Right lobe of liver (tissue), 4 donors: ENCODE data around the gene SUPT16H.

Experiments
- POLR2A ChIP-seq: fragments of 450-650 bp; IDR thresholded peaks from one replicate; pipeline ENCODE4 v1.6.1; 2017; ENCODE audit warnings: antibody characterized with exemption, mild to moderate bottlenecking
- TF ChIP-seq, protein P1 (sequence below), 4 donors: fragments of 200-600 bp in 3 of 4; fragments of 450-650 bp in 1 of 4; IDR thresholded peaks; one replicate each; pipeline versions ENCODE4 v1.5.1 to v1.8.0; 2016 to 2022; ENCODE audit warnings: antibody characterized with exemption in 4 of 4, mild to moderate bottlenecking in 2 of 4
- donor health status: DM: no; HTN: no; CAD: no.
- donor health status: DM: no; HTN: no; CAD: no.
- donor health status: DM: no; HTN: yes; CAD: no.

DNA sequence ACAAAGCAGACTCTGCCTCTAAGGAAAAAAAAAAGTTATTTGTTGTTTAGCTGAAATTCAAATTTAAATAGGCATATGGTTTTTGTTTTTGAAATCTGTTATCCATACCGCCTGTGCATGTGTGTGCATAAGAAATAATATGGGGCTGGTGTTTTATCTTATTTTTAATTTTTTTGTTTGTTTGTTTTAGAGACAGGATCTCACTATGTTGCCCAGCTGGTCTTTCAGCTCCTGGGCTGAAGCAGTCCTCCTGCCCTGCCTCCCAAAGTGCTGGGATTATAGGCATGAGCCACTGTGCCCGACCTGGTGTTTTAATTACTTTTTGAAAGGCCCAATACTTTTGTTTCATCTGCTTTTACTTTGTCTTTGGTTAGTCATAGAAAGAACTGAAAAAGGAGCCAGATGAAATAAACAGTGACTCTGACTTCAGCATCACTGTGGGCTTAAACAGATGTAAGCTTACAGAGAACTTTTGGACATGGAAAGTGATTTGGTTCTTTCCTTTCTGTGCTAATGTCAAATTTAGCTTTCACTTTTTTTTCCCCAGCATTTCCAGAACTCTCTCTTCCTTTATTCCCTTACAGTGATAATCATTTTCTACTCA lies 37.2 kb downstream of the SUPT16H start:
- TF ChIP-seq, protein P1, sequence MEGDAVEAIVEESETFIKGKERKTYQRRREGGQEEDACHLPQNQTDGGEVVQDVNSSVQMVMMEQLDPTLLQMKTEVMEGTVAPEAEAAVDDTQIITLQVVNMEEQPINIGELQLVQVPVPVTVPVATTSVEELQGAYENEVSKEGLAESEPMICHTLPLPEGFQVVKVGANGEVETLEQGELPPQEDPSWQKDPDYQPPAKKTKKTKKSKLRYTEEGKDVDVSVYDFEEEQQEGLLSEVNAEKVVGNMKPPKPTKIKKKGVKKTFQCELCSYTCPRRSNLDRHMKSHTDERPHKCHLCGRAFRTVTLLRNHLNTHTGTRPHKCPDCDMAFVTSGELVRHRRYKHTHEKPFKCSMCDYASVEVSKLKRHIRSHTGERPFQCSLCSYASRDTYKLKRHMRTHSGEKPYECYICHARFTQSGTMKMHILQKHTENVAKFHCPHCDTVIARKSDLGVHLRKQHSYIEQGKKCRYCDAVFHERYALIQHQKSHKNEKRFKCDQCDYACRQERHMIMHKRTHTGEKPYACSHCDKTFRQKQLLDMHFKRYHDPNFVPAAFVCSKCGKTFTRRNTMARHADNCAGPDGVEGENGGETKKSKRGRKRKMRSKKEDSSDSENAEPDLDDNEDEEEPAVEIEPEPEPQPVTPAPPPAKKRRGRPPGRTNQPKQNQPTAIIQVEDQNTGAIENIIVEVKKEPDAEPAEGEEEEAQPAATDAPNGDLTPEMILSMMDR (IDR thresholded peaks at IDR 0.05), result no peak
- no peak for TF ChIP-seq POLR2A
